Measurements from ENCODE around the gene CELF2. TPM values are rescaled to one million over a fixed set of nuclear protein-coding genes. Genes with fewer than 3 reads are reported as not detected.

The CELF2 gene
- total RNA-seq, 4 donors from 2014 or later: 30.0 to 56.6 (median 43.3) TPM

- no peaks in the 10 kb centered on the region for H3K4me1 ChIP-seq
- TF ChIP-seq CTCF (IDR thresholded peaks at IDR 0.05 in 4 of 5, conservative IDR thresholded peaks at IDR 0.05 in 1 of 5) (no peak), POLR2A (IDR thresholded peaks at IDR 0.05) (no peak)
- no peaks in the 10 kb centered on the region for H3K9me3 ChIP-seq
- no peaks in the 10 kb centered on the region for H3K36me3 ChIP-seq
- in situ Hi-C loops (cut with MboI; ENCODE audit: low sequenced_read_pairs in 4 of 4) (no loop called here), intact Hi-C loops (cut with DNase I; ENCODE audit: low total_unique reads) (no loop called here)
- DNase-seq: no peak
- H3K27me3 ChIP-seq: no peaks in the 10 kb centered on the region
- H3K27ac ChIP-seq: no peak overlapping the region
- no peak overlapping the region for H3K4me3 ChIP-seq
- no peak for ATAC-seq
Measured at GRCh38 chr10:11236234-11236633, 218.6 kb downstream of the CELF2 start.

GRCh38 chr10:11237571-11237970 is 219.9 kb downstream of the CELF2 start:
- no peaks in the 10 kb centered on the region for H3K9me3 ChIP-seq
- intact Hi-C loops (cut with DNase I; ENCODE audit: low total_unique reads): no loop called here
- no peak overlapping the region for H3K4me3 ChIP-seq
- DNase-seq: no peak
- no peak overlapping the region for H3K27ac ChIP-seq
- in situ Hi-C loops (cut with MboI; ENCODE audit: low sequenced_read_pairs in 4 of 4): no loop called here
- no peak for TF ChIP-seq POLR2A (IDR thresholded peaks at IDR 0.05)
- TF ChIP-seq CTCF (IDR thresholded peaks at IDR 0.05 in 4 of 5, conservative IDR thresholded peaks at IDR 0.05 in 1 of 5): no peak
- peaks cover 0 to 6% of the 10 kb centered on the region in 2 donors for H3K4me1 ChIP-seq
- no peaks in the 10 kb centered on the region for H3K36me3 ChIP-seq
- no peaks in the 10 kb centered on the region for H3K27me3 ChIP-seq
- no peak for ATAC-seq

- Histone ChIP-seq H3K9me3 (no peaks in the 10 kb centered on the region), H3K27me3 (no peaks in the 10 kb centered on the region), H3K4me3 (no peak overlapping the region), H3K27ac (no peak overlapping the region), H3K4me1 (peaks cover 0 to 6% of the 10 kb centered on the region in 2 donors), H3K36me3 (no peaks in the 10 kb centered on the region)
- no peak for DNase-seq
- intact Hi-C loops (cut with DNase I; ENCODE audit: low total_unique reads) (no loop called here), in situ Hi-C loops (cut with MboI; ENCODE audit: low sequenced_read_pairs in 4 of 4) (no loop called here)
- no peak for ATAC-seq
- no peak for TF ChIP-seq CTCF (IDR thresholded peaks at IDR 0.05 in 4 of 5, conservative IDR thresholded peaks at IDR 0.05 in 1 of 5)
- no peak for TF ChIP-seq POLR2A (IDR thresholded peaks at IDR 0.05)
Measured at GRCh38 chr10:11238893-11239292, 221.2 kb downstream of the CELF2 start.

- TF ChIP-seq CTCF (IDR thresholded peaks at IDR 0.05 in 4 of 5, conservative IDR thresholded peaks at IDR 0.05 in 1 of 5): no peak
- no peak for TF ChIP-seq POLR2A (IDR thresholded peaks at IDR 0.05)
- Histone ChIP-seq H3K27me3 (no peaks in the 10 kb centered on the region), H3K9me3 (no peaks in the 10 kb centered on the region), H3K27ac (no peak overlapping the region), H3K4me1 (peaks cover 0 to 6% of the 10 kb centered on the region in 2 donors), H3K4me3 (no peak overlapping the region), H3K36me3 (no peaks in the 10 kb centered on the region)
- DNase-seq (no peak), ATAC-seq (no peak)
- in situ Hi-C loops (cut with MboI; ENCODE audit: low sequenced_read_pairs in 4 of 4) (no loop called here), intact Hi-C loops (cut with DNase I; ENCODE audit: low total_unique reads) (no loop called here)
Measured at GRCh38 chr10:11240641-11241040, 223.0 kb downstream of the CELF2 start.
